ENCODE data around the gene FGF1. TPM values are rescaled to one million over a fixed set of nuclear protein-coding genes. Genes with fewer than 3 reads are reported as not detected.

The FGF1 gene
- total RNA-seq, 1 experiment from 2014 or later = 3.2 TPM

GRCh38 chr5:142670804-142671203, 15.1 kb downstream of the FGF1 start:
- Histone ChIP-seq H3K4ac (ENCODE audit: low read depth, low read length) (no peak overlapping the region), H4K8ac (replicated peaks; ENCODE audit: insufficient read length, low read depth, low read length) (no peak overlapping the region), H3K56ac (ENCODE audit: insufficient read length, low read depth, low read length) (no peak overlapping the region), H3K23me2 (ENCODE audit: insufficient read length, low read depth, low read length, poor library complexity, severe bottlenecking) (no peaks in the 10 kb centered on the region), H3K27me3 (ENCODE audit: insufficient read depth, low read length) (no peaks in the 10 kb centered on the region; the same call in 1 of the 2 replicates), H2BK120ac (ENCODE audit: low read depth, low read length, poor library complexity, severe bottlenecking) (no peak overlapping the region), H2AK5ac (ENCODE audit: insufficient read length, low read length) (no peak overlapping the region), H3K79me2 (ENCODE audit: insufficient read depth, low read length) (no peaks in the 10 kb centered on the region), H4K5ac (ENCODE audit: insufficient read length, low read depth, low read length) (no peak overlapping the region), H4K91ac (ENCODE audit: insufficient read length, low read depth, low read length) (no peak overlapping the region), H2BK5ac (ENCODE audit: insufficient read length, low read length) (no peak overlapping the region), H2BK20ac (ENCODE audit: low read depth, low read length, poor library complexity, severe bottlenecking) (no peak overlapping the region), H3K14ac (ENCODE audit: insufficient read depth, low read length) (no peak overlapping the region), H3K9ac (ENCODE audit: extremely low read depth, insufficient read length, low read length) (no peak overlapping the region), H3K9me3 (ENCODE audit: control insufficient read depth, low read depth, low read length) (no peaks in the 10 kb centered on the region), H2BK12ac (ENCODE audit: insufficient read length, low read depth, low read length) (no peak overlapping the region), H2BK15ac (ENCODE audit: low read depth, low read length) (no peak overlapping the region), H3K27ac (ENCODE audit: insufficient read length, low read depth, low read length) (no peak overlapping the region), H3K4me2 (ENCODE audit: insufficient read depth, insufficient read length, low read length) (no peak overlapping the region), H2AFZ (ENCODE audit: low read length) (no peak overlapping the region), H4K20me1 (ENCODE audit: control insufficient read depth, insufficient read depth, insufficient read length) (no peaks in the 10 kb centered on the region), H3K18ac (ENCODE audit: insufficient read length, low read depth, low read length) (no peak overlapping the region), H3K79me1 (ENCODE audit: insufficient read depth, low read depth, low read length, poor library complexity, severe bottlenecking) (no peaks in the 10 kb centered on the region), H3T11ph (ENCODE audit: low read length) (no peak overlapping the region), H3K23ac (ENCODE audit: insufficient read length, low read depth, low read length) (no peak overlapping the region), H3K4me1 (ENCODE audit: insufficient read depth, low read length) (0 out of 2 replicates have a peak, but pooled peaks cover 1% of the 10 kb centered on the region)
- no peak for TF ChIP-seq CTCF (conservative IDR thresholded peaks at IDR 0.05)
- Mint-ChIP-seq H3K4me3 (no peak overlapping the region), H3K9me3 (no peaks in the 10 kb centered on the region), H3K36me3 (ENCODE audit: insufficient read depth in 1 of 3, low read depth in 3 of 3) (peaks cover 0 to 4% (median 4%) of the 10 kb centered on the region in 3 experiments; a peak in 3 of 7 replicates), H3K27me3 (ENCODE audit: low read depth) (no peaks in the 10 kb centered on the region; the same call in none of the 2 replicates), H3K4me1 (peaks cover 21 to 29% of the 10 kb centered on the region in 2 experiments), H3K27ac (no peak overlapping the region)
- WGBS (ENCODE audit: extremely low coverage, insufficient read length, low lambda C conversion rate) = no CpG with 5 or more reads among the region's 2 CpGs
- DNase-seq = no peak
